HG02943 (cell line): ENCODE results near the gene SYNJ2BP.

Experiments used
- ATAC-seq: cut with Tn5 transposase; IDR thresholded peaks from one replicate; pipeline ENCODE4 v1.9.1; 2021; ENCODE audit warnings: mild to moderate bottlenecking, low read depth, moderate library complexity; ENCODE audit not compliant: unreplicated experiment

Gene SYNJ2BP

DNA sequence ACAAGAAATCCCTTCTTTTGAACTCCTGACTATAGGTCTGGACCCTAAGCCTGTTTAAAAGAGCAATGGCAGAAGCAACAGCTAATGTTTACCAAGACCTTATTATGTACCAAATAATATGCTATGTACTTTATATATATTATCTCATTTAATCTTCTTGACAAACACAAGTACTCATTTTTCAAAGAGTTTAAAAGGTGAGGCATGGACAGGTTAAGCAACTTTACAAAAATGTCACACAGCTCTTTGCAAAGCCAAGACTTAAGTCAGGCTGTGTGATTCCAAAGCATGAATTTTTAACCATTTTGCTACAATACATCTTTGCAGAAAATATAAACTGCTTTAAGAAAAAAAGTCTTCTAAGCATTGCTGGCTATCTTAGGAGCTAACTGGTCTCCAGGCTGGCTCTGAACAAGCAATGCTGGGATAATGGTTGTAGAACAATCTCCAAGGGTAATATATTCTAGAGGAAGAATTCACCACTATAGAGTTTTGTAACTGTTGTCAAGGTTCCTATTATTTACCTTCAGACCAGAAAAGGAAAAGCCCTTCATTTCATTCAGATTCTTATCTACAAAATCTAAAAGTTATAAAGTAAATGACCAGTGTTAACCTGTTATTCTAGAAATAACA lies 22.1 kb downstream of the SYNJ2BP start:
- ATAC-seq = no peak

DNA sequence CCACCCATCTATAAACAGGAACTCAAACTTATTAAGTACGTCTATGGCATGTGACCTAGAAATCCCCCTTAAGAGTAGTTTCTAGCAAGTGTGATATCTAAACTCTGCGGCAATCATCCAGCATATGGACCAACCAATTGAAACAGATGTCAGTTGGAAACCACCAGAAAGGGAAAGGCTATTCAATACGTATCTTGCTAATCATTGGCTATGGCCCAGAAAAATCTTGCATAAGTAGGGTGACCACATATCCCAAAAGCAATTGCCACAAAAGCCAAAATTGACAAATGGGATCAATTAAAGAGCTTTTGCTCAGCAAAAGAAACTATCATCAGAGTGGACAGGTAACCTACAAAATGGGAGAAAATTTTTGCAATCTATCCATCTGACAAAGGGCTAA lies 24.2 kb downstream of the SYNJ2BP start:
- ATAC-seq = no peak

DNA sequence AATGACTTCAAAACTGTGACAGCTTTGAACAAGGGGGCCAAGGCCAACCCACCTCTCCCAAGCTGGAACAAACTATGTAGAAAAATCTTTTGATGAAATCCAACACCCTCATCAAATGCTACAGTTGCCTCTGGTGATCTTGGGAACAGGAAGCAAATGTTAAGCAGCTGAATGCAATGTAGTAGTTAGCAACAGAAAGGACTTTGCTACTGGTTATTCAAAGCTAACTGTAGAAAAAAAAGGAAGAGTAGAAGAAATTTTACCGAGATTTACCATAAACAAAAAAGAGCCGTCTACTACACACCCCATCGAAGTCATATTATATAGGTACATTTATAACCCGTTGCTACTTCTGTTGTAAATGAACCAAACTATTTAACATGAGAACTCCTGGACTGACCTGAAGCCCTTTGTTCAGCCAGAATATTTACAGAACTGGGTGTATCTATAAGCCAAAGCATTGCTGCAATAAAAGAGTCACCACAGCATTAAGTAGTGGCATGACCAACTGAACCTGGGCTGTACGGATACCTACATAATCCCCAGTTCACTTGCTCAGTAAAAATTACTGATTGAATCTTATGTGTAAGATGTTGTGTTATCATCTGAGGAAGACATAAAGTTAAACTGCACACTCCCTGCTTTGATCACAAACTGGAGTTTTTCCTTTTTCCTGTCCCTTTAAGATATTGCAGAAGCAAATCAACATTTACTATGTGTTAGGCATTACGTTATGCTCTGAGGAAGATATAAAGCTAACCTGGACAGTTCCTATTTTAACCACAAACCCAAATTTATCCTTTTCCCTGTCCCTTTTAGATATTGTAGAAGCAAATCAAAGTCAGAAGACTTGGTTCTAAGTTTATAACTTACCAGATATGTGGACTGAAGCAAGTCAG lies 25.1 kb downstream of the SYNJ2BP start:
- no peak for ATAC-seq

DNA sequence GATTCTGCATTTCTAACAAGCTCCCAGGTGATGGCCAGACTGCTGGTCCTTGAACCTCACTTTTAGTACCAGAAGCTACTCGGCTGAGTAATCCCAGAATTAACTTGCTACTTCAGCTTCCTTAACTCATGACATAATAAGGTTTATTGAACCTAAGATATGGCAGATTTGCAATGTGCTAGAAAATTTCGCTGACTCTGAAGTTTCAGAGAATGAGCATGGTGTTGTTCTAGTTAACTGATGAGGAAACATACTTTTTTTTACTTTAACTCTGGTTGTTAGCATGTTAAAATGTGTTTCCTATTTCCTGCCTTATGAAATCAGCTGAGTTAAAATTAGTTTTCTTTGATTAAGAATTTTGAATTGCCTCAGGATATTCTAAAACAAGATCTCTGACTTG lies 34.4 kb downstream of the SYNJ2BP start:
- no peak for ATAC-seq

DNA sequence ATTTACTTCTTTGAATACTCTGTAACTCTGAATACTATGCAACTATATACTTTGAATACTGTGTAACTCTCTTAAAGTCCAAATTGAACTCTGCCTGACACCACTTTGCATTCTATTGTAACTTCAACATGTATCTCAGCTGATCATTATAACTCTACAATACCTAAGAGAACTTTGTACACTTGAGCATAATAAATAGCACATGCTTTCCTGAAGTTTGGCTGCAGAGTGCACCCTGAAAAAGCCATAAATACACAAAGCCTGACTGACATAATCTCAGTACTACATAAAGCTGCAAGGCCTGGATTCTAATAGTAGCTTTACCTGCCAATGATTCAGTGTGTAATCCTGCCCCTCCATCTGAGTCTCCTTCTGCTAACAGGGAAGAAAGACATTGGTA lies 36.1 kb downstream of the SYNJ2BP start:
- no peak for ATAC-seq

DNA sequence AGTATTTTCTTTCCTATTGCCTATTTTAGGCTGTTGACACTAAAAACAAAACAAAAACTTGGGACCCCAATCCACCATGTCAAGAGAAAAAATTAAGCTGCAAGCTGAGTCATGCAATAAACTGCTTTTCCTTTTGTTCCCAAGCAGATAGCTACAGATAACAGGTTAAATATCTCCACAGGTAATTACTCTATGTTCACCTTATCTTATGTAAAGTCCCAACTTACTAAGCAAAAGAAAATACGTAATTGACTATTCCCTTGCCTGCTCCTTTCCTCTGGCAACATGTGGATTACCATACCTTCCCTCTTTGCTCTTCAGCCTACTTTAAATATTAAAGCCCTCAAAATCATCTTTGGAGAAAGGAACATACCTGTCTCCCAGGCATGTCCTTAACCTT lies 38.2 kb downstream of the SYNJ2BP start:
- ATAC-seq = no peak
